AG04450 (cell line): ENCODE measurements around the gene DIP2B. TPM values are rescaled to one million over a fixed set of nuclear protein-coding genes. Genes with fewer than 3 reads are reported as not detected.

Source experiments
- CTCF ChIA-PET: fragments of 300-600, 350-600 bp; formaldehyde crosslinking; extraction: SDS; loops from one replicate; lab custom pipeline; 2022; ENCODE audit warnings: antibody characterized with exemption, inconsistent platforms; lab: Charles Lee
- POLR2A ChIA-PET: fragments of 350-600 bp; formaldehyde crosslinking; extraction: SDS; loops from one replicate; lab custom pipeline; 2021; ENCODE audit warnings: antibody characterized with exemption, inconsistent platforms; lab: Yijun Ruan, JAX
- DNase-seq: peaks from one replicate; pipeline ENCODE4 v3.0.0-alpha.2; 2011; ENCODE audit warnings: low read depth, low spot score
- H3K27ac ChIP-seq: one replicate; pipeline ENCODE4 v1.5.1; 2012; ENCODE audit warnings: low read depth, low read length, control low read depth
- H3K27me3 ChIP-seq: one replicate; pipeline ENCODE4 v1.6.0; 2012; ENCODE audit warnings: low read length; ENCODE audit not compliant: control insufficient read depth, insufficient read depth
- H3K4me3 ChIP-seq: 2 replicates; pipeline ENCODE4 v1.5.1; 2011; ENCODE audit warnings: mild to moderate bottlenecking, low read depth, low read length, control low read depth
- H3K9me3 ChIP-seq: 2 replicates; pipeline ENCODE4 v1.5.1; 2012; ENCODE audit warnings: low read length; ENCODE audit not compliant: control insufficient read depth, insufficient read depth
- CTCF ChIP-seq: IDR thresholded peaks from 2 replicates; pipeline ENCODE4 v1.5.1; 2011; ENCODE audit warnings: low read depth, low read length, control low read depth, inconsistent platforms
- polyA plus RNA-seq: library from polyadenylated mRNA; depleted of rRNA; stranded (reverse); fragments of >200 nt; gene quantifications from 2 replicates; pipeline ENCODE4 v1.2.3, GENCODE V29; 2011

Gene DIP2B
- polyA plus RNA-seq, 1 experiment, result 22.0 TPM

- ChIA-PET CTCF (no interaction called here), POLR2A (no interaction called here)
- no peak for DNase-seq
- H3K27ac ChIP-seq, result no peak overlapping the region
- TF ChIP-seq CTCF, result no peak
- no peaks in the 10 kb centered on the region for H3K27me3 ChIP-seq
- H3K4me3 ChIP-seq, result no peak overlapping the region
- no peaks in the 10 kb centered on the region for H3K9me3 ChIP-seq
Observed at GRCh38 chr12:50739611-50740010, 234.8 kb downstream of the DIP2B start.

GRCh38 chr12:50740307-50740706 lies 235.5 kb downstream of the DIP2B start:
- no peak for DNase-seq
- H3K4me3 ChIP-seq, result no peak overlapping the region
- no peak for TF ChIP-seq CTCF
- ChIA-PET CTCF (no interaction called here), POLR2A (no interaction called here)
- H3K27ac ChIP-seq, result no peak overlapping the region
- no peaks in the 10 kb centered on the region for H3K27me3 ChIP-seq
- no peaks in the 10 kb centered on the region for H3K9me3 ChIP-seq

GRCh38 chr12:50742776-50743175 lies 238.0 kb downstream of the DIP2B start:
- ChIA-PET POLR2A (no interaction called here), CTCF (no interaction called here)
- no peak for DNase-seq
- H3K4me3 ChIP-seq, result no peak overlapping the region
- H3K27ac ChIP-seq, result no peak overlapping the region
- no peaks in the 10 kb centered on the region for H3K27me3 ChIP-seq
- TF ChIP-seq CTCF, result no peak
- no peaks in the 10 kb centered on the region for H3K9me3 ChIP-seq

GRCh38 chr12:50745861-50746260 lies 241.1 kb downstream of the DIP2B start:
- DNase-seq, result no peak
- ChIA-PET CTCF (interaction anchor here (1.3 to 1.6 kb wide), 2 partner anchors 10 to 19 kb away, joined by 3 to 6 read pairs; no protein-coding TSS in a partner anchor), POLR2A (no interaction called here)
- Histone ChIP-seq H3K4me3 (no peak overlapping the region), H3K9me3 (no peaks in the 10 kb centered on the region), H3K27me3 (no peaks in the 10 kb centered on the region), H3K27ac (no peak overlapping the region)
- TF ChIP-seq CTCF, result no peak

GRCh38 chr12:50746431-50746830 lies 241.6 kb downstream of the DIP2B start:
- Histone ChIP-seq H3K27ac (no peak overlapping the region), H3K27me3 (no peaks in the 10 kb centered on the region), H3K4me3 (no peak overlapping the region), H3K9me3 (no peaks in the 10 kb centered on the region)
- TF ChIP-seq CTCF, result no peak
- ChIA-PET CTCF (interaction anchor here (1.3 to 1.6 kb wide), 2 partner anchors 11 to 19 kb away, joined by 3 to 6 read pairs; no protein-coding TSS in a partner anchor), POLR2A (no interaction called here)
- no peak for DNase-seq
